ENCODE measurements around the gene MAP3K5. TPM values are rescaled to one million over a fixed set of nuclear protein-coding genes. Genes with fewer than 3 reads are reported as not detected.

The MAP3K5 gene
- total and polyA plus RNA-seq, 9 of the 15 experiments (the other 6 are each of a cell fraction or from before 2014, with no cell fraction given) = 2.2 to 13.0 (median 9.9) TPM

- 0 out of 4 replicates have a peak, but pooled peaks of 1 of the 2 experiments have one; percentile 9 for TF ChIP-seq HDAC1 (IDR thresholded peaks at IDR 0.05)
- no peak for TF ChIP-seq HLTF (IDR thresholded peaks at IDR 0.05)
- peak; percentile 92 for TF ChIP-seq VEZF1 (CRISPR knock-in tag; IDR thresholded peaks at IDR 0.05)
- no peak for TF ChIP-seq ZNF445 (CRISPR knock-in tag; IDR thresholded peaks at IDR 0.05; ENCODE audit: low read depth)
- TF ChIP-seq ZNF121 (CRISPR knock-in tag; conservative IDR thresholded peaks at IDR 0.05) = no peak
- TF ChIP-seq NR2C1 (IDR thresholded peaks at IDR 0.05) = no peak
- no peak for TF ChIP-seq NR2C1 (tag; IDR thresholded peaks at IDR 0.05)
- TF ChIP-seq ZNF655 (CRISPR knock-in tag; IDR thresholded peaks at IDR 0.05) = no peak
- TF ChIP-seq KLF16 (IDR thresholded peaks at IDR 0.05) = 0 out of 2 replicates have a peak, but pooled peaks have one; percentile 20
- no peak for TF ChIP-seq ATF1 (CRISPR knock-in tag; IDR thresholded peaks at IDR 0.05)
- peak; percentile 70 for TF ChIP-seq ATF1 (tag; IDR thresholded peaks at IDR 0.05)
- no peak for TF ChIP-seq ZBTB5 (IDR thresholded peaks at IDR 0.05)
- no peak for TF ChIP-seq SMAD2 (IDR thresholded peaks at IDR 0.05; ENCODE audit: low read depth, low read length)
- no peak for TF ChIP-seq ATF3 (IDR thresholded peaks at IDR 0.05)
- TF ChIP-seq ATF3 (CRISPR knock-in tag; conservative IDR thresholded peaks at IDR 0.05) = no peak
- no peak for TF ChIP-seq YBX1 (IDR thresholded peaks at IDR 0.05)
- peak in 1 of 2 experiments; percentile 44; a peak in 3 of 4 replicates for TF ChIP-seq RAD21 (CRISPR knock-in tag; conservative IDR thresholded peaks at IDR 0.05 in 1 of 2, IDR thresholded peaks at IDR 0.05 in 1 of 2)
- no peak for TF ChIP-seq ZNF449 (CRISPR knock-in tag; IDR thresholded peaks at IDR 0.05)
- no peak for TF ChIP-seq NR2F6 (CRISPR knock-in tag; IDR thresholded peaks at IDR 0.05)
- TF ChIP-seq STAG1 (CRISPR knock-in tag; IDR thresholded peaks at IDR 0.05; ENCODE audit: borderline replicate concordance) = peak; percentile 37; the same call in 1 of the 2 replicates
- TF ChIP-seq SMARCA4 (IDR thresholded peaks at IDR 0.05) = 0 out of 2 replicates have a peak, but pooled peaks have one; percentile 9
Observed at GRCh38 chr6:136822376-136823127, 30.3 kb upstream of the MAP3K5 start, which contains the start of gene PEX7 (continued).
